ENCODE measurements around the gene ASIC2. TPM values are rescaled to one million over a fixed set of nuclear protein-coding genes. Genes with fewer than 3 reads are reported as not detected.

Gene ASIC2
- total and polyA plus RNA-seq, 9 of the 15 experiments (the other 6 are each of a cell fraction or from before 2014, with no cell fraction given), result not detected

GRCh38 chr17:32970281-32970680, 322.8 kb downstream of the ASIC2 start:
- in situ Hi-C loops (cut with MboI), result no loop called here
- peak; percentile 72 for ATAC-seq
- POLR2A ChIA-PET, result interaction anchor here (0.6 kb wide), 1 partner anchor 29 kb away, joined by 3 read pairs; no protein-coding TSS in a partner anchor

More at GRCh38 chr17:32970281-32970680, 322.8 kb downstream of the ASIC2 start:
- Histone ChIP-seq H3K9me1 (ENCODE audit: control insufficient read depth, insufficient read depth, low read length) (no peaks in the 10 kb centered on the region), H3K27me3 (ENCODE audit: control insufficient read depth in 2 of 2, insufficient read depth in 2 of 2, low read length in 2 of 2) (no peaks in the 10 kb centered on the region), H3K79me2 (ENCODE audit: control insufficient read depth, insufficient read depth, low read length) (no peaks in the 10 kb centered on the region), H3K4me1 (replicated peaks in 1 of 2; ENCODE audit: control insufficient read depth in 2 of 2, insufficient read depth in 2 of 2, low read length in 2 of 2) (peaks cover 3 to 29% of the 10 kb centered on the region in 2 experiments; a peak in 4 of 5 replicates), H3K4me2 (ENCODE audit: insufficient read depth, low read length) (0 out of 2 replicates have a peak overlapping the region, but pooled peaks have one; percentile 6), H3K9ac (ENCODE audit: insufficient read depth in 1 of 2, low read depth in 2 of 2, low read length in 2 of 2) (0 out of 4 replicates have a peak overlapping the region, but pooled peaks of 1 of the 2 experiments have one; percentile 50), H3K36me3 (ENCODE audit: control insufficient read depth, insufficient read depth, low read length) (no peaks in the 10 kb centered on the region), H3K9me3 (replicated peaks; ENCODE audit: control insufficient read depth, insufficient read depth, low read depth, low read length) (no peaks in the 10 kb centered on the region), H3K4me3 (no peak overlapping the region), H4K20me1 (replicated peaks; ENCODE audit: control insufficient read depth, insufficient read depth, low read length) (no peaks in the 10 kb centered on the region), H2AFZ (ENCODE audit: low read depth, low read length) (0 out of 2 replicates have a peak overlapping the region, but pooled peaks have one; percentile 16), H3K27ac (ENCODE audit: extremely low read depth, low read depth, low read length) (peak overlapping the region; percentile 43; the same call in 2 of the 3 replicates)
- intact Hi-C loops (cut with micrococcal nuclease), result no loop called here
- CTCF ChIA-PET (ENCODE audit: low intra/inter-chr PET ratio), result no interaction called here
- DNase-seq (ENCODE audit: extremely low read depth in 1 of 4, low spot score in 3 of 4) (peak in 1 of 4 experiments; percentile 63), FAIRE-seq (no peak)
- no TSS peak for BruUV-seq (replicated peaks)
- TF ChIP-seq CTCFL (IDR thresholded peaks at IDR 0.05; ENCODE audit: borderline replicate concordance, insufficient read depth, low read depth, low read length, poor library complexity, severe bottlenecking) (no peak), MYC (IDR thresholded peaks at IDR 0.05; ENCODE audit: low read depth, low read length) (no peak), MYC (CRISPR knock-in tag; IDR thresholded peaks at IDR 0.05; ENCODE audit: borderline replicate concordance, low read depth) (no peak), ZNF174 (CRISPR knock-in tag; IDR thresholded peaks at IDR 0.05) (no peak), CBFA2T2 (conservative IDR thresholded peaks at IDR 0.05) (peak; percentile 66), ZNF589 (CRISPR knock-in tag; IDR thresholded peaks at IDR 0.05; ENCODE audit: low read depth) (0 out of 2 replicates have a peak, but pooled peaks have one; percentile 21), CBFA2T3 (IDR thresholded peaks at IDR 0.05) (peak; percentile 72), KLF16 (IDR thresholded peaks at IDR 0.05) (peak; percentile 48; the same call in 1 of the 2 replicates), RBM14 (IDR thresholded peaks at IDR 0.05; ENCODE audit: borderline replicate concordance, insufficient read depth, low read depth, low read length) (no peak), MCM3 (IDR thresholded peaks at IDR 0.05) (no peak)
- WGBS (ENCODE audit: insufficient coverage, low coverage, missing lambda C conversion rate), result 2% methylated on average over 3 of the region's 3 CpGs
